ENCODE measurements around the gene SOX6. TPM values are rescaled to one million over a fixed set of nuclear protein-coding genes. Genes with fewer than 3 reads are reported as not detected.

SOX6 gene
- polyA plus RNA-seq, 1 donor (not counting 4 experiments of a cell fraction or from before 2014, with no cell fraction given), result 6.0 TPM

- Histone ChIP-seq H3K9me1 (ENCODE audit: control insufficient read depth, extremely low read depth, insufficient read depth, low read length) (no peaks in the 10 kb centered on the region), H3K9me3 (ENCODE audit: control insufficient read depth, low read depth, low read length) (no peaks in the 10 kb centered on the region), H3K4me1 (ENCODE audit: control insufficient read depth, extremely low read depth, insufficient read depth, low read length) (peaks cover 7% of the 10 kb centered on the region), H3K27me3 (ENCODE audit: control insufficient read depth, extremely low read depth, insufficient read depth, low read length) (no peaks in the 10 kb centered on the region), H3K36me3 (ENCODE audit: control insufficient read depth in 2 of 2, extremely low read depth in 1 of 2, insufficient read depth in 2 of 2, low read length in 2 of 2) (no peaks in the 10 kb centered on the region), H2AFZ (ENCODE audit: control insufficient read depth, low read length) (no peak overlapping the region), H3K9ac (ENCODE audit: control insufficient read depth, extremely low read depth, insufficient read depth, low read length) (no peak overlapping the region), H4K20me1 (ENCODE audit: control insufficient read depth, extremely low read depth, insufficient read depth, low read length) (no peaks in the 10 kb centered on the region), H3K4me3 (ENCODE audit: control insufficient read depth in 2 of 3, extremely low read depth in 1 of 3, insufficient read depth in 2 of 3, low read depth in 1 of 3, low read length in 3 of 3) (no peak overlapping the region), H3K4me2 (ENCODE audit: control insufficient read depth, extremely low read depth, insufficient read depth, low read depth, low read length) (no peak overlapping the region), H3K27ac (ENCODE audit: control insufficient read depth, insufficient read depth, low read length) (no peak overlapping the region), H3K79me2 (ENCODE audit: control insufficient read depth, insufficient read depth, low read length) (no peaks in the 10 kb centered on the region)
- dilution Hi-C loops (cut with MboI; ENCODE audit: extremely low pct_ligation_motif_present, low sequenced_read_pairs), result no loop called here
- DNase-seq (ENCODE audit: low read depth, low spot score) (no peak), FAIRE-seq (no peak)
- no peak for TF ChIP-seq EZH2 (IDR thresholded peaks at IDR 0.05; ENCODE audit: low read length)
- TF ChIP-seq CTCF (optimal IDR thresholded peaks at IDR 0.05 in 1 of 3, IDR thresholded peaks at IDR 0.05 in 1 of 3, conservative IDR thresholded peaks at IDR 0.05 in 1 of 3; ENCODE audit: extremely low read depth in 1 of 3, insufficient read depth in 2 of 3, low read length in 3 of 3), result no peak
Observed at GRCh38 chr11:15938121-15938611, 418.2 kb downstream of the SOX6 start.

- no peak overlapping the region for H3K9ac ChIP-seq (ENCODE audit: control insufficient read depth, extremely low read depth, insufficient read depth, low read length)
- no peak overlapping the region for H2AFZ ChIP-seq (ENCODE audit: control insufficient read depth, low read length)
- H3K79me2 ChIP-seq (ENCODE audit: control insufficient read depth, insufficient read depth, low read length), result no peaks in the 10 kb centered on the region
- H3K4me2 ChIP-seq (ENCODE audit: control insufficient read depth, extremely low read depth, insufficient read depth, low read depth, low read length), result no peak overlapping the region
- H3K27me3 ChIP-seq (ENCODE audit: control insufficient read depth, extremely low read depth, insufficient read depth, low read length), result no peaks in the 10 kb centered on the region
- TF ChIP-seq CTCF (optimal IDR thresholded peaks at IDR 0.05 in 1 of 3, IDR thresholded peaks at IDR 0.05 in 1 of 3, conservative IDR thresholded peaks at IDR 0.05 in 1 of 3; ENCODE audit: extremely low read depth in 1 of 3, insufficient read depth in 2 of 3, low read length in 3 of 3) (peak in 1 of 3 experiments; percentile 3), EZH2 (IDR thresholded peaks at IDR 0.05; ENCODE audit: low read length) (no peak)
- no peak overlapping the region for H3K27ac ChIP-seq (ENCODE audit: control insufficient read depth, insufficient read depth, low read length)
- no peak overlapping the region for H3K4me3 ChIP-seq (ENCODE audit: control insufficient read depth in 2 of 3, extremely low read depth in 1 of 3, insufficient read depth in 2 of 3, low read depth in 1 of 3, low read length in 3 of 3)
- DNase-seq (ENCODE audit: low read depth, low spot score) (no peak), FAIRE-seq (no peak)
- dilution Hi-C loops (cut with MboI; ENCODE audit: extremely low pct_ligation_motif_present, low sequenced_read_pairs), result no loop called here
- H3K9me1 ChIP-seq (ENCODE audit: control insufficient read depth, extremely low read depth, insufficient read depth, low read length), result no peaks in the 10 kb centered on the region
- H3K9me3 ChIP-seq (ENCODE audit: control insufficient read depth, low read depth, low read length), result no peaks in the 10 kb centered on the region
- peaks cover 7% of the 10 kb centered on the region for H3K4me1 ChIP-seq (ENCODE audit: control insufficient read depth, extremely low read depth, insufficient read depth, low read length)
- no peaks in the 10 kb centered on the region for H4K20me1 ChIP-seq (ENCODE audit: control insufficient read depth, extremely low read depth, insufficient read depth, low read length)
- H3K36me3 ChIP-seq (ENCODE audit: control insufficient read depth in 2 of 2, extremely low read depth in 1 of 2, insufficient read depth in 2 of 2, low read length in 2 of 2), result no peaks in the 10 kb centered on the region
Observed at GRCh38 chr11:15937601-15938120, 418.7 kb downstream of the SOX6 start.

All from keratinocyte (primary cell).